Left ventricle myocardium inferior (tissue), 1 donor: ENCODE data around the gene IL13RA1. TPM values are rescaled to one million over a fixed set of nuclear protein-coding genes. Genes with fewer than 3 reads are reported as not detected.

ENCODE experiments used
- DNase-seq: peaks from one replicate; pipeline ENCODE4 v3.0.0-alpha.2; 2020
- H3K27ac ChIP-seq: fragments of 200-600 bp; replicated peaks from 2 replicates; pipeline ENCODE4 v1.8.0; 2021
- H3K27me3 ChIP-seq: fragments of 200-600 bp; 2 replicates; pipeline ENCODE4 v1.8.0; 2021; ENCODE audit warnings: low read depth
- H3K36me3 ChIP-seq: fragments of 200-600 bp; 2 replicates; pipeline ENCODE4 v1.8.0; 2021
- H3K4me1 ChIP-seq: fragments of 200-600 bp; 2 replicates; pipeline ENCODE4 v1.8.0; 2021
- H3K4me3 ChIP-seq: fragments of 200-600 bp; 2 replicates; pipeline ENCODE4 v1.8.0; 2021; ENCODE audit warnings: mild to moderate bottlenecking, moderate library complexity
- H3K9me3 ChIP-seq: fragments of 200-600 bp; replicated peaks from 2 replicates; pipeline ENCODE4 v1.8.0; 2021
- intact Hi-C: fragments of 100-400 bp; cut with micrococcal nuclease; formaldehyde crosslinking; loops from one replicate; pipeline ENCODE4 v1.11.0; 2022
- total RNA-seq: library from RNA; stranded (reverse); fragmentation: NEBNext Ultra II Directional; extraction: Animal tissue kit (Norgen Biotek cat#: 25700); gene quantifications from one replicate; pipeline ENCODE4 v1.2.1, GENCODE V29; 2021
- TF ChIP-seq, protein P1 (sequence below): fragments of 200-600 bp; IDR thresholded peaks from 2 replicates; pipeline ENCODE4 v1.8.0; 2021; ENCODE audit warnings: antibody characterized with exemption, mild to moderate bottlenecking, borderline replicate concordance
- donor health status: DM: no; HTN: yes; CAD: no; lungs with severe emphysema.

Gene IL13RA1
- total RNA-seq, 1 donor from 2014 or later, result 14.8 TPM

GRCh38 chrX:118740276-118740889, 13.0 kb downstream of the IL13RA1 start:
- intact Hi-C loops, result no loop called here
- no peaks in the 10 kb centered on the region for H3K9me3 ChIP-seq
- peaks cover 7% of the 10 kb centered on the region for H3K4me1 ChIP-seq
- H3K27me3 ChIP-seq, result no peaks in the 10 kb centered on the region
- TF ChIP-seq, protein P1, sequence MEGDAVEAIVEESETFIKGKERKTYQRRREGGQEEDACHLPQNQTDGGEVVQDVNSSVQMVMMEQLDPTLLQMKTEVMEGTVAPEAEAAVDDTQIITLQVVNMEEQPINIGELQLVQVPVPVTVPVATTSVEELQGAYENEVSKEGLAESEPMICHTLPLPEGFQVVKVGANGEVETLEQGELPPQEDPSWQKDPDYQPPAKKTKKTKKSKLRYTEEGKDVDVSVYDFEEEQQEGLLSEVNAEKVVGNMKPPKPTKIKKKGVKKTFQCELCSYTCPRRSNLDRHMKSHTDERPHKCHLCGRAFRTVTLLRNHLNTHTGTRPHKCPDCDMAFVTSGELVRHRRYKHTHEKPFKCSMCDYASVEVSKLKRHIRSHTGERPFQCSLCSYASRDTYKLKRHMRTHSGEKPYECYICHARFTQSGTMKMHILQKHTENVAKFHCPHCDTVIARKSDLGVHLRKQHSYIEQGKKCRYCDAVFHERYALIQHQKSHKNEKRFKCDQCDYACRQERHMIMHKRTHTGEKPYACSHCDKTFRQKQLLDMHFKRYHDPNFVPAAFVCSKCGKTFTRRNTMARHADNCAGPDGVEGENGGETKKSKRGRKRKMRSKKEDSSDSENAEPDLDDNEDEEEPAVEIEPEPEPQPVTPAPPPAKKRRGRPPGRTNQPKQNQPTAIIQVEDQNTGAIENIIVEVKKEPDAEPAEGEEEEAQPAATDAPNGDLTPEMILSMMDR, result no peak
- H3K36me3 ChIP-seq, result no peaks in the 10 kb centered on the region
- no peak overlapping the region for H3K4me3 ChIP-seq
- no peak for DNase-seq
- no peak overlapping the region for H3K27ac ChIP-seq

GRCh38 chrX:118742176-118742575, 14.8 kb downstream of the IL13RA1 start:
- TF ChIP-seq, protein P1, result no peak
- H3K27ac ChIP-seq, result no peak overlapping the region
- H3K4me3 ChIP-seq, result no peak overlapping the region
- intact Hi-C loops, result no loop called here
- no peaks in the 10 kb centered on the region for H3K9me3 ChIP-seq
- no peaks in the 10 kb centered on the region for H3K27me3 ChIP-seq
- H3K36me3 ChIP-seq, result no peaks in the 10 kb centered on the region
- peaks cover 7% of the 10 kb centered on the region for H3K4me1 ChIP-seq
- DNase-seq, result no peak

DNA sequence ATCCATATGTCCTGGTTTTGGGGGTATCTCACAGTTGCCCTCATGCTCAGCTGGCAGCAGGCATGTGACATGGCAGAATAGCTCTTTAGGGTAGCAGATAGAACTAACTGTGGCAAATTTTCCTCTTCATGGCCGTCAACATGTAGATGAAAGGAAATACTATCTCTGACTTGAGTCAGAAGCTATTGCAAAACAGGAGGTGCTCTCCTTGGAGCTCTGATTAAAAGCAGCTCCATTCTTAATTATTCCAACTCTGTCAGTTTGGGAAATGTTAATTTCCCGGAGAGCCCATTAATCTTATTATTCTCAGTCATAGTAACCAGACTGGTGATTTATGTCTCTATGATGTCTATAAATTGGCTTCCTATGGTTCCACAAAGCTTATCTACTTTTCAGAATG, 18.2 kb downstream of the IL13RA1 start:
- Histone ChIP-seq H3K27ac (no peak overlapping the region), H3K4me3 (no peak overlapping the region)

GRCh38 chrX:118751950-118752783, 24.8 kb downstream of the IL13RA1 start:
- no peaks in the 10 kb centered on the region for H3K27me3 ChIP-seq
- no peak overlapping the region for H3K4me3 ChIP-seq
- no peak overlapping the region for H3K27ac ChIP-seq
- DNase-seq, result no peak
- intact Hi-C loops, result no loop called here
- no peaks in the 10 kb centered on the region for H3K4me1 ChIP-seq
- H3K36me3 ChIP-seq, result peaks cover 14% of the 10 kb centered on the region
- H3K9me3 ChIP-seq, result no peaks in the 10 kb centered on the region
- TF ChIP-seq, protein P1, result no peak

More for the DNA sequence above, 18.2 kb downstream of the IL13RA1 start:
- H3K9me3 ChIP-seq, result no peaks in the 10 kb centered on the region
- no peak for DNase-seq
- TF ChIP-seq, protein P1, result no peak
- no peaks in the 10 kb centered on the region for H3K27me3 ChIP-seq
- no peaks in the 10 kb centered on the region for H3K4me1 ChIP-seq
- H3K36me3 ChIP-seq, result peaks cover 7% of the 10 kb centered on the region
- intact Hi-C loops, result no loop called here

DNA sequence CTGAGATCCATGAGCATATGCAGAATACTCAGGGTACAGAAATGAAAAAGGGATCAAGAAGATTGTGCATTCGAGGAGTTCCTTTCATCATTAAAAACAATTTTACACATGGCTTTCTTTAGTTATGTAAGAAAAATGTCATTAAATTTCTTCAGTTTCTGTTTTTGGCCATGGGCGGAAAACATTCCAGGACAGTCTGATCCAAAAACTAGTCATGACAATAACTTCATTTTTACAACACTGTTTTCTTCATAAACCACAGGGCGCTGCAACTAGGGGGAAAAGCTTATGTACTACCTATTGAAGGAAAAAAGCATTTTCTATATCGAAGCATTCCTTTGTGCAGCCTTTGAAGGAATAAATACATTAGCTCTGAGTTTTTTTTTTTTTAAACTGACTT, 28.2 kb downstream of the IL13RA1 start:
- Histone ChIP-seq H3K36me3 (peaks cover 17% of the 10 kb centered on the region), H3K27ac (peak overlapping the region; percentile 38), H3K9me3 (no peaks in the 10 kb centered on the region), H3K27me3 (no peaks in the 10 kb centered on the region), H3K4me1 (no peaks in the 10 kb centered on the region), H3K4me3 (no peak overlapping the region)
- intact Hi-C loops, result no loop called here
- no peak for DNase-seq
- TF ChIP-seq, protein P1, result no peak
